T47D (cell line): ENCODE data around the gene PCGF1.
A peak's percentile ranks its signal among the peaks of the same experiment; 100 is the strongest.

ENCODE experiments used
- DNase-seq, 2 experiments: peaks; one replicate each; pipeline versions ENCODE4 v3.0.0 to v3.0.0-alpha.2; 2011 to 2012; ENCODE audit warnings: low read depth in 1 of 2, low spot score in 1 of 2
- JUND ChIP-seq: IDR thresholded peaks from 2 replicates; pipeline ENCODE4 v1.6.1; 2012; ENCODE audit warnings: low read depth
- in situ Hi-C: cut with HindIII; loops from 2 replicates; pipeline ENCODE4 v1.10.0; 2016; ENCODE audit warnings: low sequenced_read_pairs, low pct_unique_long_range_greater_than_20kb

PCGF1 gene

GRCh38 chr2:74507145-74507925 is at the start of gene PCGF1:
TSS of gene PCGF1 (minus strand) at chr2:74507695. CDS start at chr2:74507668, 27 bp downstream.
- peak; percentile 92 to 97 for DNase-seq
- TF ChIP-seq JUND, result no peak
- in situ Hi-C loops, result no loop called here

- TF ChIP-seq JUND, result no peak
- DNase-seq, result no peak
- in situ Hi-C loops, result no loop called here
These were observed 49.4 kb upstream of the PCGF1 start for GRCh38 chr2:74556831-74557370.

GRCh38 chr2:74556159-74556558 is 48.7 kb upstream of the PCGF1 start:
- in situ Hi-C loops, result no loop called here
- no peak for TF ChIP-seq JUND
- no peak for DNase-seq

GRCh38 chr2:74555610-74556103 is 48.2 kb upstream of the PCGF1 start:
- in situ Hi-C loops, result no loop called here
- no peak for TF ChIP-seq JUND
- no peak for DNase-seq

GRCh38 chr2:74554820-74555531 is 47.5 kb upstream of the PCGF1 start:
- no peak for TF ChIP-seq JUND
- in situ Hi-C loops, result no loop called here
- no peak for DNase-seq

- in situ Hi-C loops, result no loop called here
- peak; percentile 67 to 75 for DNase-seq
- TF ChIP-seq JUND, result no peak
These were observed 46.7 kb upstream of the PCGF1 start, which contains the start of the genes DOK1 and LOXL3 for GRCh38 chr2:74553892-74554819. TSS of gene DOK1 (plus strand) at chr2:74554720. CDS start at chr2:74554755, 35 bp downstream. TSS of gene LOXL3 (minus strand) at chr2:74553942. CDS start at chr2:74552634, 1,308 bp downstream.

- no peak for DNase-seq
- TF ChIP-seq JUND, result no peak
- in situ Hi-C loops, result no loop called here
These were observed 45.7 kb upstream of the PCGF1 start for GRCh38 chr2:74552914-74553811.

GRCh38 chr2:74551942-74552913 is 44.7 kb upstream of the PCGF1 start:
- in situ Hi-C loops, result no loop called here
- DNase-seq, result no peak
- TF ChIP-seq JUND, result no peak

GRCh38 chr2:74551530-74551929 is 44.0 kb upstream of the PCGF1 start:
- DNase-seq, result no peak
- TF ChIP-seq JUND, result no peak
- in situ Hi-C loops, result no loop called here

- DNase-seq, result no peak
- TF ChIP-seq JUND, result no peak
- in situ Hi-C loops, result no loop called here
These were observed 42.7 kb upstream of the PCGF1 start for GRCh38 chr2:74550231-74550630.
